SK-N-SH treated with all-trans-retinoic acid at 6 μM for 48 hours (cell line): ENCODE data around the gene ADK.

Experiments used
- ATAC-seq: fragments of 200-7000 bp; cut with Tn5 transposase; 3 replicates; pipeline ENCODE4 v1.9.1; 2020; ENCODE audit warnings: mild to moderate bottlenecking, moderate library complexity
- ARNTL ChIP-seq: fragments of 450-650 bp; formaldehyde crosslinking; IDR thresholded peaks from 2 replicates; pipeline ENCODE4 v1.5.0; 2020; ENCODE audit warnings: low read depth, mild to moderate bottlenecking, moderate library complexity, borderline replicate concordance
- BACH2 ChIP-seq: fragments of 250-450 bp; sonication (Bioruptor Pico); IDR thresholded peaks from 2 replicates; pipeline ENCODE4 v1.9.0; 2021; ENCODE audit warnings: mild to moderate bottlenecking, borderline replicate concordance
- CREB5 ChIP-seq: fragments of 250-450 bp; sonication (Bioruptor Pico); IDR thresholded peaks from 2 replicates; pipeline ENCODE4 v1.5.1; 2020; ENCODE audit warnings: low read depth, mild to moderate bottlenecking, moderate library complexity
- CSDC2 ChIP-seq: fragments of 250-450 bp; sonication (Bioruptor Pico); IDR thresholded peaks from 2 replicates; pipeline ENCODE4 v1.5.0; 2020; ENCODE audit warnings: mild to moderate bottlenecking, moderate library complexity
- CSRNP3 ChIP-seq: fragments of 250-450 bp; sonication (Bioruptor Pico); IDR thresholded peaks from 2 replicates; pipeline ENCODE4 v1.5.1; 2021; ENCODE audit warnings: mild to moderate bottlenecking, moderate library complexity
- ESRRG ChIP-seq: fragments of 250-450 bp; sonication (Bioruptor Pico); IDR thresholded peaks from 2 replicates; pipeline ENCODE4 v1.6.1; 2021; ENCODE audit warnings: mild to moderate bottlenecking
- GLIS3 ChIP-seq: fragments of 250-450 bp; sonication (Bioruptor Pico); IDR thresholded peaks from 2 replicates; pipeline ENCODE4 v1.5.0; 2020; ENCODE audit warnings: mild to moderate bottlenecking, moderate library complexity
- ISL1 ChIP-seq: fragments of 250-450 bp; sonication (Bioruptor Pico); IDR thresholded peaks from 2 replicates; pipeline ENCODE4 v2.1.2; 2022; ENCODE audit warnings: mild to moderate bottlenecking, moderate library complexity
- OSR1 ChIP-seq: fragments of 250-450 bp; sonication (Bioruptor Pico); IDR thresholded peaks from 2 replicates; pipeline ENCODE4 v1.8.0; 2022; ENCODE audit warnings: moderate library complexity, mild to moderate bottlenecking, inconsistent platforms
- PATZ1 ChIP-seq: fragments of 250-450 bp; sonication (Bioruptor Pico); IDR thresholded peaks from 2 replicates; pipeline ENCODE4 v1.8.0; 2020; ENCODE audit warnings: mild to moderate bottlenecking, moderate library complexity, borderline replicate concordance
- POU6F1 ChIP-seq: fragments of 250-450 bp; sonication (Bioruptor Pico); IDR thresholded peaks from 2 replicates; pipeline ENCODE4 v1.8.0; 2021; ENCODE audit warnings: low read depth, mild to moderate bottlenecking, moderate library complexity, borderline replicate concordance
- PPARA ChIP-seq: fragments of 250-450 bp; sonication (Bioruptor Pico); IDR thresholded peaks from 2 replicates; pipeline ENCODE4 v1.5.0; 2020; ENCODE audit warnings: mild to moderate bottlenecking, borderline replicate concordance
- RARB ChIP-seq: fragments of 250-450 bp; sonication (Bioruptor Pico); IDR thresholded peaks from 2 replicates; pipeline ENCODE4 v1.8.0; 2021; ENCODE audit warnings: mild to moderate bottlenecking, moderate library complexity
- SNAI2 ChIP-seq: fragments of 250-450 bp; sonication (Bioruptor Pico); IDR thresholded peaks from 2 replicates; pipeline ENCODE4 v1.5.0; 2020; ENCODE audit warnings: mild to moderate bottlenecking, moderate library complexity
- TCF4 ChIP-seq: fragments of 250-450 bp; sonication (Bioruptor Pico); IDR thresholded peaks from 2 replicates; pipeline ENCODE4 v1.8.0; 2021; ENCODE audit warnings: mild to moderate bottlenecking, moderate library complexity, borderline replicate concordance
- TOX ChIP-seq: fragments of 250-450 bp; sonication (Bioruptor Pico); IDR thresholded peaks from 2 replicates; pipeline ENCODE4 v1.8.0; 2021; ENCODE audit warnings: mild to moderate bottlenecking, moderate library complexity, borderline replicate concordance
- TSHZ2 ChIP-seq: fragments of 250-450 bp; sonication (Bioruptor Pico); IDR thresholded peaks from 2 replicates; pipeline ENCODE4 v1.5.0; 2020; ENCODE audit warnings: mild to moderate bottlenecking, moderate library complexity
- ZC3H10 ChIP-seq: fragments of 250-450 bp; sonication (Bioruptor Pico); IDR thresholded peaks from 2 replicates; pipeline ENCODE4 v1.5.1; 2021; ENCODE audit warnings: mild to moderate bottlenecking, moderate library complexity
- ZFP3 ChIP-seq: fragments of 250-450 bp; sonication (Bioruptor Pico); IDR thresholded peaks from 2 replicates; pipeline ENCODE4 v1.5.0; 2020; ENCODE audit warnings: mild to moderate bottlenecking, moderate library complexity
- ZFP30 ChIP-seq: fragments of 450-650 bp; formaldehyde crosslinking; IDR thresholded peaks from 2 replicates; pipeline ENCODE4 v1.5.0; 2022; ENCODE audit warnings: mild to moderate bottlenecking, moderate library complexity
- ZNF565 ChIP-seq: fragments of 450-650 bp; formaldehyde crosslinking; conservative IDR thresholded peaks from 2 replicates; pipeline ENCODE4 v1.5.0; 2020; ENCODE audit warnings: low read depth, mild to moderate bottlenecking, moderate library complexity
- ZNF70 ChIP-seq: fragments of 450-650 bp; formaldehyde crosslinking; IDR thresholded peaks from 2 replicates; pipeline ENCODE4 v1.5.0; 2020; ENCODE audit warnings: mild to moderate bottlenecking, moderate library complexity
- ZNF8 ChIP-seq: fragments of 450-650 bp; formaldehyde crosslinking; IDR thresholded peaks from 2 replicates; pipeline ENCODE4 v1.5.0; 2020; ENCODE audit warnings: mild to moderate bottlenecking, moderate library complexity

Gene ADK

GRCh38 chr10:74246495-74246894 is 95.5 kb downstream of the ADK start:
- no peak for ATAC-seq
- TF ChIP-seq ZNF70 (CRISPR knock-in tag) (no peak), RARB (CRISPR knock-in tag) (no peak), CSDC2 (CRISPR knock-in tag) (no peak), SNAI2 (CRISPR knock-in tag) (no peak), ZFP3 (CRISPR knock-in tag) (no peak), ISL1 (no peak), OSR1 (CRISPR knock-in tag) (no peak), ZFP30 (CRISPR knock-in tag) (no peak), ARNTL (CRISPR knock-in tag) (no peak), PPARA (CRISPR knock-in tag) (no peak), GLIS3 (no peak), ZNF565 (CRISPR knock-in tag) (no peak)

- TF ChIP-seq TSHZ2 (no peak), PATZ1 (CRISPR knock-in tag) (no peak), PPARA (CRISPR knock-in tag) (no peak), GLIS3 (no peak), OSR1 (CRISPR knock-in tag) (no peak), CSDC2 (CRISPR knock-in tag) (no peak), SNAI2 (CRISPR knock-in tag) (no peak), ARNTL (CRISPR knock-in tag) (no peak), BACH2 (CRISPR knock-in tag) (no peak), ISL1 (no peak), RARB (CRISPR knock-in tag) (no peak), ZNF8 (CRISPR knock-in tag) (no peak), POU6F1 (CRISPR knock-in tag) (no peak), CSRNP3 (CRISPR knock-in tag) (no peak), TOX (CRISPR knock-in tag) (no peak), ZNF70 (CRISPR knock-in tag) (no peak), ZFP3 (CRISPR knock-in tag) (no peak), ZNF565 (CRISPR knock-in tag) (no peak)
- TF ChIP-seq, all 23 proteins: peak for 0
- no peak for ATAC-seq
Observed at GRCh38 chr10:74249865-74250264, 98.8 kb downstream of the ADK start.

GRCh38 chr10:74255214-74255613 is 104.2 kb downstream of the ADK start:
- TF ChIP-seq SNAI2 (CRISPR knock-in tag), result no peak
- no peak for TF ChIP-seq TCF4 (CRISPR knock-in tag)
- TF ChIP-seq ISL1, result no peak
- no peak for TF ChIP-seq ESRRG (CRISPR knock-in tag)
- TF ChIP-seq ZFP30 (CRISPR knock-in tag), result no peak
- TF ChIP-seq ZC3H10 (CRISPR knock-in tag), result no peak
- TF ChIP-seq CREB5 (CRISPR knock-in tag), result no peak
- TF ChIP-seq ARNTL (CRISPR knock-in tag), result no peak

More at GRCh38 chr10:74255214-74255613, 104.2 kb downstream of the ADK start:
- ATAC-seq, result no peak
